Smooth muscle cell (in vitro differentiated cells): Measurements from ENCODE around the gene MAP2K1. TPM values are rescaled to one million over a fixed set of nuclear protein-coding genes. Genes with fewer than 3 reads are reported as not detected.
"Not testable (repeated sequence)": the region's sequence is repeated elsewhere in the genome, so short reads cannot be mapped to it uniquely, and the experiment has no call there.

Experiments
- DNase-seq: peaks from one replicate; lab custom pipeline; 2025; ENCODE audit not compliant: unreplicated experiment; lab: John Stamatoyannopoulos, UW
- H2AFZ ChIP-seq: fragments of 200-600 bp; sonication (generic); 2 replicates; pipeline ENCODE4 v1.6.0; 2016; ENCODE audit warnings: antibody characterized with exemption, low read depth, mild to moderate bottlenecking
- H3F3A ChIP-seq: fragments of 200-600 bp; sonication (generic); 2 replicates; pipeline ENCODE4 v1.6.0; 2017; ENCODE audit warnings: antibody characterized with exemption, low read depth
- H3K27ac ChIP-seq: fragments of 200-600 bp; sonication (generic); 2 replicates; pipeline ENCODE4 v1.5.1; 2016; ENCODE audit warnings: low read depth, mild to moderate bottlenecking
- H3K27me3 ChIP-seq: fragments of 200-600 bp; sonication (generic); 2 replicates; pipeline ENCODE4 v1.6.1; 2016; ENCODE audit warnings: low read depth, mild to moderate bottlenecking
- H3K36me3 ChIP-seq: fragments of 200-600 bp; sonication (generic); 2 replicates; pipeline ENCODE4 v1.5.1; 2016; ENCODE audit warnings: low read depth
- H3K4me1 ChIP-seq: fragments of 200-600 bp; sonication (generic); 2 replicates; pipeline ENCODE4 v1.5.1; 2016; ENCODE audit warnings: low read depth
- H3K4me2 ChIP-seq: fragments of 200-600 bp; sonication (generic); 2 replicates; pipeline ENCODE4 v1.6.0; 2016; ENCODE audit warnings: mild to moderate bottlenecking
- H3K4me3 ChIP-seq: fragments of 200-600 bp; sonication (generic); 2 replicates; pipeline ENCODE4 v1.5.1; 2016; ENCODE audit warnings: mild to moderate bottlenecking
- H3K79me2 ChIP-seq: fragments of 200-600 bp; sonication (generic); 2 replicates; pipeline ENCODE4 v1.6.0; 2016; ENCODE audit warnings: low read depth, mild to moderate bottlenecking
- H3K9ac ChIP-seq: fragments of 200-600 bp; sonication (generic); 2 replicates; pipeline ENCODE4 v1.6.0; 2016; ENCODE audit warnings: low read depth
- H3K9me3 ChIP-seq: fragments of 200-600 bp; sonication (generic); replicated peaks from 2 replicates; pipeline ENCODE4 v1.5.1; 2016; ENCODE audit warnings: low read depth
- H4K20me1 ChIP-seq: fragments of 200-600 bp; sonication (generic); 2 replicates; pipeline ENCODE4 v1.6.0; 2016; ENCODE audit warnings: low read depth
- WGBS: methylation state at CpG from one replicate; pipeline ENCODE4 v1.1.7; 2016; ENCODE audit warnings: low lambda C conversion rate; 5-methylcytosine and 5-hydroxymethylcytosine counted together
- polyA plus RNA-seq: library from polyadenylated mRNA; unstranded; fragments of >200 nt; fragmentation: Nextera tagmentation; extraction: Ambion mirVana; gene quantifications from 2 replicates; pipeline ENCODE4 v1.2.1, GENCODE V29; 2016
- total RNA-seq: library from RNA; depleted of rRNA; stranded (reverse); fragments of >200 nt; gene quantifications from 2 replicates; pipeline ENCODE4 v1.2.3, GENCODE V29; 2014
- TF ChIP-seq, protein P1 (sequence below): fragments of 200-600 bp; sonication (generic); IDR thresholded peaks from 2 replicates; pipeline ENCODE4 v1.5.1; 2017; ENCODE audit warnings: borderline replicate concordance, mild to moderate bottlenecking, antibody characterized with exemption; ENCODE audit not compliant: insufficient read depth, poor library complexity, severe bottlenecking

The MAP2K1 gene
- total and polyA plus RNA-seq, 2 experiments from 2014 or later, result 50.4 to 62.9 TPM

GRCh38 chr15:66369773-66370651 lies 16.7 kb upstream of the MAP2K1 start:
- DNase-seq, result no peak
- Histone ChIP-seq H3K27me3 (no peaks in the 10 kb centered on the region), H3K4me1 (no peaks in the 10 kb centered on the region), H3F3A (no peaks in the 10 kb centered on the region), H3K79me2 (no peaks in the 10 kb centered on the region), H2AFZ (peak overlapping the region; percentile 73), H3K9me3 (no peaks in the 10 kb centered on the region), H3K27ac (no peak overlapping the region), H4K20me1 (no peaks in the 10 kb centered on the region), H3K4me3 (no peak overlapping the region), H3K9ac (no peak overlapping the region), H3K4me2 (peak overlapping the region; percentile 58), H3K36me3 (no peaks in the 10 kb centered on the region)
- 61% methylated on average over 12 of the region's 12 CpGs for WGBS
- TF ChIP-seq, protein P1, sequence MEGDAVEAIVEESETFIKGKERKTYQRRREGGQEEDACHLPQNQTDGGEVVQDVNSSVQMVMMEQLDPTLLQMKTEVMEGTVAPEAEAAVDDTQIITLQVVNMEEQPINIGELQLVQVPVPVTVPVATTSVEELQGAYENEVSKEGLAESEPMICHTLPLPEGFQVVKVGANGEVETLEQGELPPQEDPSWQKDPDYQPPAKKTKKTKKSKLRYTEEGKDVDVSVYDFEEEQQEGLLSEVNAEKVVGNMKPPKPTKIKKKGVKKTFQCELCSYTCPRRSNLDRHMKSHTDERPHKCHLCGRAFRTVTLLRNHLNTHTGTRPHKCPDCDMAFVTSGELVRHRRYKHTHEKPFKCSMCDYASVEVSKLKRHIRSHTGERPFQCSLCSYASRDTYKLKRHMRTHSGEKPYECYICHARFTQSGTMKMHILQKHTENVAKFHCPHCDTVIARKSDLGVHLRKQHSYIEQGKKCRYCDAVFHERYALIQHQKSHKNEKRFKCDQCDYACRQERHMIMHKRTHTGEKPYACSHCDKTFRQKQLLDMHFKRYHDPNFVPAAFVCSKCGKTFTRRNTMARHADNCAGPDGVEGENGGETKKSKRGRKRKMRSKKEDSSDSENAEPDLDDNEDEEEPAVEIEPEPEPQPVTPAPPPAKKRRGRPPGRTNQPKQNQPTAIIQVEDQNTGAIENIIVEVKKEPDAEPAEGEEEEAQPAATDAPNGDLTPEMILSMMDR, result no peak

DNA sequence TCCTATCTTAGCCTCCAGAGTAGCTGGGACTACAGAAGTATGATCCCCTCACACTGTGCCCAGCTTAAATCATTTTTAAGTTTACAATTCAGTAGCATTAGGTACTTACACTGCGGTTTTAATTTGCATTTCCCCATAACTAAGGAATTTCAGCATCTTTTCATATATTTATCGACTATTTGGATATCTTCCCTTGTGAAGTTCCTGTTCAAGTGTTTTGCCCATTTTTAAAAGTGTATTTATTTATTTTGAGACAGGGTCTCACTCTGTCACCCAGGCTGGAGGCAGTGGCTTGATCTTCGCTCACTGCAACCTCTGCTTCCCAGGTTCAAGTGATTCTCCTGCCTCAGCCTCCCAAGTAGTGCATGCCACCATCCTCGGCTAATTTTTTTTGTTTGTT lies 12.5 kb upstream of the MAP2K1 start:
- H3K79me2 ChIP-seq, result no peaks in the 10 kb centered on the region
- 98% methylated on average over 4 of the region's 4 CpGs for WGBS
- DNase-seq, result no peak
- H3K4me1 ChIP-seq, result no peaks in the 10 kb centered on the region
- no peak overlapping the region for H3K4me2 ChIP-seq
- H3K9ac ChIP-seq, result no peak overlapping the region
- TF ChIP-seq, protein P1, result no peak
- H3K9me3 ChIP-seq, result no peaks in the 10 kb centered on the region
- H3K27me3 ChIP-seq, result no peaks in the 10 kb centered on the region
- H3K27ac ChIP-seq, result no peak overlapping the region
- no peaks in the 10 kb centered on the region for H4K20me1 ChIP-seq
- no peaks in the 10 kb centered on the region for H3F3A ChIP-seq
- no peaks in the 10 kb centered on the region for H3K36me3 ChIP-seq
- H3K4me3 ChIP-seq, result no peak overlapping the region
- H2AFZ ChIP-seq, result no peak overlapping the region

DNA sequence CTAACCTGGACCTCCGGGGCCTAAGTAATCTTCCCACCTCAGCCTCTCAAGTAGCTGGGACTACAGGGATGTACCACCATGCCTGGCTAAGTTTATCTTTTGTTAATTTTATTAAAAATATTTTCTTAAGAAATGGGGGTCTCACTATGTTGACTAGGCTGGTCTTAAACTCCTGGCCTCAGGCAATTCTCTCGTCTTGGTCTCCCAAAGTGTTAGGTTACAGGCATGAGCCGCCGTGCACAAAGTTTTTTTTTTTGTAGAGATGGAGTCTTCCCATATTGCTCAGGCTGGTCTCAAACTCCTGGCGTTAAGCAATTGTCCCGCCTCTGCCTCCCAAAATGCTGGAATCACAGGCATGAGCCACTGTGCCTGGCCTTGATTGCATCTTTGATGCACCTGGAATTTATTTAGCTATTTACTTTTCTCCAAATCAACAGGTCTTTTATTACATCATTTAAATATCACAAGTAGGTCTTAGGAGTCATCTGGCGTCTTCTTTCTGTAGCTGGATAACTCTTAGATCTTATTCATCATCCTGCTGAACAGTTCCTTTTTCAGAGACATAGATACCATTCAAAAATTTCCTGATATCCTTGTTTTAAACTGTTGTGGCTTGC lies 7.8 kb upstream of the MAP2K1 start:
- Histone ChIP-seq H3K79me2 (no peaks in the 10 kb centered on the region), H3K9ac (no peak overlapping the region), H2AFZ (no peak overlapping the region), H3K36me3 (no peaks in the 10 kb centered on the region), H3K4me1 (no peaks in the 10 kb centered on the region), H3K4me3 (no peak overlapping the region), H3K4me2 (no peak overlapping the region), H4K20me1 (no peaks in the 10 kb centered on the region), H3K9me3 (no peaks in the 10 kb centered on the region), H3F3A (no peaks in the 10 kb centered on the region), H3K27me3 (no peaks in the 10 kb centered on the region), H3K27ac (no peak overlapping the region)
- TF ChIP-seq, protein P1, result no peak
- WGBS, result 87% methylated on average over 7 of the region's 7 CpGs
- no peak for DNase-seq

GRCh38 chr15:66381376-66381775 lies 5.3 kb upstream of the MAP2K1 start:
- not testable (repeated sequence) for H3K4me3 ChIP-seq, H3F3A ChIP-seq, H3K36me3 ChIP-seq, H3K4me1 ChIP-seq, H2AFZ ChIP-seq, H3K9me3 ChIP-seq, H3K27ac ChIP-seq, H3K4me2 ChIP-seq, DNase-seq, H3K9ac ChIP-seq, H3K79me2 ChIP-seq, H4K20me1 ChIP-seq, H3K27me3 ChIP-seq
- 100% methylated on average over 2 of the region's 2 CpGs for WGBS
